K562 (cell line): ENCODE measurements around the gene SORT1. TPM values are rescaled to one million over a fixed set of nuclear protein-coding genes. Genes with fewer than 3 reads are reported as not detected.

Experiments
- CREB1 ChIP-seq, 2 experiments: sonication (generic) in 1 of 2; formaldehyde crosslinking in 1 of 2; IDR thresholded peaks; 2 replicates each; pipeline versions ENCODE4 v1.6.1 to v1.8.0; 2012 to 2022; ENCODE audit warnings: inconsistent platforms in 1 of 2, mild to moderate bottlenecking in 1 of 2, missing genetic modification reagents in 1 of 2, moderate library complexity in 1 of 2
- FOSL1 ChIP-seq: fragments of 200-800 bp; sonication (Bioruptor generic); conservative IDR thresholded peaks from 2 replicates; pipeline ENCODE4 v1.6.1; 2016; ENCODE audit warnings: missing genetic modification characterization, missing compliant biosample characterization
- GABPB2 ChIP-seq: fragments of 250-450 bp; sonication (Bioruptor Pico); conservative IDR thresholded peaks from 2 replicates; pipeline ENCODE4 v1.5.1; 2021; ENCODE audit warnings: mild to moderate bottlenecking
- KDM1A ChIP-seq, 2 experiments: fragments of 450-650 bp; IDR thresholded peaks; 2 replicates each; pipeline ENCODE4 v1.6.1; 2016; ENCODE audit warnings: mild to moderate bottlenecking in 2 of 2
- RBFOX2 ChIP-seq: fragments of 200-400 bp; formaldehyde crosslinking; IDR thresholded peaks from 2 replicates; pipeline ENCODE4 v1.6.1; 2017; ENCODE audit warnings: low read depth, mild to moderate bottlenecking, low read length, moderate library complexity
- SOX6 ChIP-seq: fragments of 450-650 bp; IDR thresholded peaks from 2 replicates; pipeline ENCODE4 v1.6.1; 2014; ENCODE audit warnings: mild to moderate bottlenecking
- polyA plus RNA-seq, 8 experiments: library from polyadenylated mRNA; depleted of rRNA in 4 of 8; stranded (reverse) in 5 of 8; unstranded in 3 of 8; fragments of >200 nt; fragmentation: Nextera tagmentation in 2 of 8; fragmentation: Illumina TruSeq in 1 of 8; extraction: Ambion mirVana in 2 of 8; extraction: Trizol in 1 of 8; gene quantifications; 2 replicates each; pipeline versions ENCODE4 v1.2.1 to v1.2.3, GENCODE V29; 2011 to 2014; ENCODE audit warnings: inconsistent platforms in 1 of 8, missing spikeins in 1 of 8
- total RNA-seq, 7 experiments: library from RNA; depleted of rRNA in 6 of 7; stranded (reverse); fragments of >200 nt in 6 of 7; fragmentation: Illumina TruSeq in 2 of 7; extraction: Trizol in 2 of 7; gene quantifications; 2 replicates each; pipeline versions ENCODE4 v1.2.1 to v1.2.3, GENCODE V29; 2011 to 2021; ENCODE audit warnings: low replicate concordance in 1 of 7
- TF ChIP-seq, protein P1 (sequence below): fragments of 250-450 bp; sonication (Bioruptor Pico); IDR thresholded peaks from 2 replicates; pipeline ENCODE4 v1.8.0; 2022; ENCODE audit warnings: inconsistent platforms, mild to moderate bottlenecking, moderate library complexity, borderline replicate concordance
- TF ChIP-seq, protein P2 (sequence below): sonication (generic); formaldehyde crosslinking; IDR thresholded peaks from 2 replicates; pipeline ENCODE4 v1.8.1; 2023; ENCODE audit warnings: mild to moderate bottlenecking, missing genetic modification reagents
- TF ChIP-seq, protein P3 (sequence below): fragments of 250-450 bp; sonication (Bioruptor Pico); IDR thresholded peaks from 2 replicates; pipeline ENCODE4 v1.8.0; 2021; ENCODE audit warnings: borderline replicate concordance, mild to moderate bottlenecking, moderate library complexity; ENCODE audit not compliant: poor library complexity, severe bottlenecking
- TF ChIP-seq, protein P4 (sequence below): fragments of 450-650 bp; IDR thresholded peaks from 2 replicates; pipeline ENCODE4 v1.7.1; 2018; ENCODE audit warnings: mild to moderate bottlenecking, low read depth; ENCODE audit not compliant: partially characterized antibody
- TF ChIP-seq, protein P5 (sequence below): fragments of 200-400 bp; formaldehyde crosslinking; IDR thresholded peaks from 2 replicates; pipeline ENCODE4 v1.6.1; 2017; ENCODE audit warnings: mild to moderate bottlenecking, low read depth, low read length, moderate library complexity
- TF ChIP-seq, protein P6 (sequence below): fragments of 250-450 bp; sonication (Bioruptor Pico); IDR thresholded peaks from 2 replicates; pipeline ENCODE4 v1.4.0; 2020; ENCODE audit warnings: mild to moderate bottlenecking, moderate library complexity, borderline replicate concordance

Gene SORT1
- total and polyA plus RNA-seq, 9 of the 15 experiments (the other 6 are each of a cell fraction or from before 2014, with no cell fraction given) = 27.4 to 112 (median 65.0) TPM

DNA sequence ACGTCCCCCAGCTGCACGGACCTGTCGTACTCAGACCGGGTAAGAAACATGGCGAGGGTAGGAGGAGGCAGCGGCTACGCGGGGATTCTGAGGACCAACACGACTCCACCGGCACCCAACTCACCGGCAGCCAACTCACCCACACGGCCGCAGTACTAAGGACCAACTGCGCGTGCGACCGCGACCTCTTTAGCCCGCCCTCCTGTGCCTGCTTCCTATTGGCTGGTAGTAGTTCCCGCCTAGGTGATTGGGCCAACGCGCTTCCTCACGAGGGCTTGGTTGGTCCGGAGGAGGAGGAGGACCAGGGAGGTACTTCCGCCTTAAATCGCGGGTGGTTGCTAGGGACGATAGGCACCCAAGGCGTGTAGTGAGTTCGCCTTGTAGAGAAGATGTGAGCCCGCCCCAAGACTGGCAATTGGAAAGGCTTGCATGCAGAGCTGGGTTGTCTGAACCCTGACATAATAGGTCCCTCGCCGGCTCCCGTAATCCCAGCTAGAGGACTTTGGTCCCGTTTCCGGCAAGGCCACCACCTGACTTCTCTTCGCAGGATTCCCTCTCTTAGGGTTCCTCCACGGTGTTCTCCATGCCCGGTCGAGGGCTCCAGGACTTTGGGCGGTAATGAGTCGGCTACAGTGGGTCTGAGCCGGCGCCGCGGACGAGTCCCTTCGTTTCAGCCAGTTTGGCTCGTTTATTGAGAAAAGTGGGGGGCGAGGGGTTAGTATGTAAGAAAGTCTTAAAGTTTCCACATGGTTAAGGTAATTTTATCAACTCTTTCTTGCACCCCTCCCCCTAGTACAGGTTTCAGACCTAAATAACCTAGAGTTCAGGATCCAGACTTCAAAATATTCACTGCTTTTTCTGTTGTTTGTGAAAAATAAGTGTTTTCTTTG, 28.8 kb upstream of the SORT1 start, which contains the start of gene PSMA5 (continued):
- TF ChIP-seq, protein P1, sequence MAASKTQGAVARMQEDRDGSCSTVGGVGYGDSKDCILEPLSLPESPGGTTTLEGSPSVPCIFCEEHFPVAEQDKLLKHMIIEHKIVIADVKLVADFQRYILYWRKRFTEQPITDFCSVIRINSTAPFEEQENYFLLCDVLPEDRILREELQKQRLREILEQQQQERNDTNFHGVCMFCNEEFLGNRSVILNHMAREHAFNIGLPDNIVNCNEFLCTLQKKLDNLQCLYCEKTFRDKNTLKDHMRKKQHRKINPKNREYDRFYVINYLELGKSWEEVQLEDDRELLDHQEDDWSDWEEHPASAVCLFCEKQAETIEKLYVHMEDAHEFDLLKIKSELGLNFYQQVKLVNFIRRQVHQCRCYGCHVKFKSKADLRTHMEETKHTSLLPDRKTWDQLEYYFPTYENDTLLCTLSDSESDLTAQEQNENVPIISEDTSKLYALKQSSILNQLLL (CRISPR knock-in tag) = no peak
- TF ChIP-seq CREB1 (IDR thresholded peaks at IDR 0.05) = peak; percentile 61; the same call in 1 of the 2 replicates
- TF ChIP-seq CREB1 (CRISPR knock-in tag; IDR thresholded peaks at IDR 0.05) = peak; percentile 89
- TF ChIP-seq, protein P2, sequence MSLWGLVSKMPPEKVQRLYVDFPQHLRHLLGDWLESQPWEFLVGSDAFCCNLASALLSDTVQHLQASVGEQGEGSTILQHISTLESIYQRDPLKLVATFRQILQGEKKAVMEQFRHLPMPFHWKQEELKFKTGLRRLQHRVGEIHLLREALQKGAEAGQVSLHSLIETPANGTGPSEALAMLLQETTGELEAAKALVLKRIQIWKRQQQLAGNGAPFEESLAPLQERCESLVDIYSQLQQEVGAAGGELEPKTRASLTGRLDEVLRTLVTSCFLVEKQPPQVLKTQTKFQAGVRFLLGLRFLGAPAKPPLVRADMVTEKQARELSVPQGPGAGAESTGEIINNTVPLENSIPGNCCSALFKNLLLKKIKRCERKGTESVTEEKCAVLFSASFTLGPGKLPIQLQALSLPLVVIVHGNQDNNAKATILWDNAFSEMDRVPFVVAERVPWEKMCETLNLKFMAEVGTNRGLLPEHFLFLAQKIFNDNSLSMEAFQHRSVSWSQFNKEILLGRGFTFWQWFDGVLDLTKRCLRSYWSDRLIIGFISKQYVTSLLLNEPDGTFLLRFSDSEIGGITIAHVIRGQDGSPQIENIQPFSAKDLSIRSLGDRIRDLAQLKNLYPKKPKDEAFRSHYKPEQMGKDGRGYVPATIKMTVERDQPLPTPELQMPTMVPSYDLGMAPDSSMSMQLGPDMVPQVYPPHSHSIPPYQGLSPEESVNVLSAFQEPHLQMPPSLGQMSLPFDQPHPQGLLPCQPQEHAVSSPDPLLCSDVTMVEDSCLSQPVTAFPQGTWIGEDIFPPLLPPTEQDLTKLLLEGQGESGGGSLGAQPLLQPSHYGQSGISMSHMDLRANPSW (CRISPR knock-in tag) = no peak
- TF ChIP-seq FOSL1 (tag) = peak; percentile 64; the same call in 1 of the 2 replicates
- TF ChIP-seq, protein P3, sequence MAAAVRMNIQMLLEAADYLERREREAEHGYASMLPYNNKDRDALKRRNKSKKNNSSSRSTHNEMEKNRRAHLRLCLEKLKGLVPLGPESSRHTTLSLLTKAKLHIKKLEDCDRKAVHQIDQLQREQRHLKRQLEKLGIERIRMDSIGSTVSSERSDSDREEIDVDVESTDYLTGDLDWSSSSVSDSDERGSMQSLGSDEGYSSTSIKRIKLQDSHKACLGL (CRISPR knock-in tag) = peak; percentile 36
- TF ChIP-seq SOX6 = no peak
- TF ChIP-seq, protein P4, sequence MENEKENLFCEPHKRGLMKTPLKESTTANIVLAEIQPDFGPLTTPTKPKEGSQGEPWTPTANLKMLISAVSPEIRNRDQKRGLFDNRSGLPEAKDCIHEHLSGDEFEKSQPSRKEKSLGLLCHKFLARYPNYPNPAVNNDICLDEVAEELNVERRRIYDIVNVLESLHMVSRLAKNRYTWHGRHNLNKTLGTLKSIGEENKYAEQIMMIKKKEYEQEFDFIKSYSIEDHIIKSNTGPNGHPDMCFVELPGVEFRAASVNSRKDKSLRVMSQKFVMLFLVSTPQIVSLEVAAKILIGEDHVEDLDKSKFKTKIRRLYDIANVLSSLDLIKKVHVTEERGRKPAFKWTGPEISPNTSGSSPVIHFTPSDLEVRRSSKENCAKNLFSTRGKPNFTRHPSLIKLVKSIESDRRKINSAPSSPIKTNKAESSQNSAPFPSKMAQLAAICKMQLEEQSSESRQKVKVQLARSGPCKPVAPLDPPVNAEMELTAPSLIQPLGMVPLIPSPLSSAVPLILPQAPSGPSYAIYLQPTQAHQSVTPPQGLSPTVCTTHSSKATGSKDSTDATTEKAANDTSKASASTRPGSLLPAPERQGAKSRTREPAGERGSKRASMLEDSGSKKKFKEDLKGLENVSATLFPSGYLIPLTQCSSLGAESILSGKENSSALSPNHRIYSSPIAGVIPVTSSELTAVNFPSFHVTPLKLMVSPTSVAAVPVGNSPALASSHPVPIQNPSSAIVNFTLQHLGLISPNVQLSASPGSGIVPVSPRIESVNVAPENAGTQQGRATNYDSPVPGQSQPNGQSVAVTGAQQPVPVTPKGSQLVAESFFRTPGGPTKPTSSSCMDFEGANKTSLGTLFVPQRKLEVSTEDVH = peak; percentile 76
- no peak for TF ChIP-seq GABPB2 (CRISPR knock-in tag)
- TF ChIP-seq RBFOX2 = peak; percentile 100
- no peak for TF ChIP-seq KDM1A (IDR thresholded peaks at IDR 0.05)
- TF ChIP-seq, protein P5, sequence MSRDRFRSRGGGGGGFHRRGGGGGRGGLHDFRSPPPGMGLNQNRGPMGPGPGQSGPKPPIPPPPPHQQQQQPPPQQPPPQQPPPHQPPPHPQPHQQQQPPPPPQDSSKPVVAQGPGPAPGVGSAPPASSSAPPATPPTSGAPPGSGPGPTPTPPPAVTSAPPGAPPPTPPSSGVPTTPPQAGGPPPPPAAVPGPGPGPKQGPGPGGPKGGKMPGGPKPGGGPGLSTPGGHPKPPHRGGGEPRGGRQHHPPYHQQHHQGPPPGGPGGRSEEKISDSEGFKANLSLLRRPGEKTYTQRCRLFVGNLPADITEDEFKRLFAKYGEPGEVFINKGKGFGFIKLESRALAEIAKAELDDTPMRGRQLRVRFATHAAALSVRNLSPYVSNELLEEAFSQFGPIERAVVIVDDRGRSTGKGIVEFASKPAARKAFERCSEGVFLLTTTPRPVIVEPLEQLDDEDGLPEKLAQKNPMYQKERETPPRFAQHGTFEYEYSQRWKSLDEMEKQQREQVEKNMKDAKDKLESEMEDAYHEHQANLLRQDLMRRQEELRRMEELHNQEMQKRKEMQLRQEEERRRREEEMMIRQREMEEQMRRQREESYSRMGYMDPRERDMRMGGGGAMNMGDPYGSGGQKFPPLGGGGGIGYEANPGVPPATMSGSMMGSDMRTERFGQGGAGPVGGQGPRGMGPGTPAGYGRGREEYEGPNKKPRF = no peak
- TF ChIP-seq, protein P6, sequence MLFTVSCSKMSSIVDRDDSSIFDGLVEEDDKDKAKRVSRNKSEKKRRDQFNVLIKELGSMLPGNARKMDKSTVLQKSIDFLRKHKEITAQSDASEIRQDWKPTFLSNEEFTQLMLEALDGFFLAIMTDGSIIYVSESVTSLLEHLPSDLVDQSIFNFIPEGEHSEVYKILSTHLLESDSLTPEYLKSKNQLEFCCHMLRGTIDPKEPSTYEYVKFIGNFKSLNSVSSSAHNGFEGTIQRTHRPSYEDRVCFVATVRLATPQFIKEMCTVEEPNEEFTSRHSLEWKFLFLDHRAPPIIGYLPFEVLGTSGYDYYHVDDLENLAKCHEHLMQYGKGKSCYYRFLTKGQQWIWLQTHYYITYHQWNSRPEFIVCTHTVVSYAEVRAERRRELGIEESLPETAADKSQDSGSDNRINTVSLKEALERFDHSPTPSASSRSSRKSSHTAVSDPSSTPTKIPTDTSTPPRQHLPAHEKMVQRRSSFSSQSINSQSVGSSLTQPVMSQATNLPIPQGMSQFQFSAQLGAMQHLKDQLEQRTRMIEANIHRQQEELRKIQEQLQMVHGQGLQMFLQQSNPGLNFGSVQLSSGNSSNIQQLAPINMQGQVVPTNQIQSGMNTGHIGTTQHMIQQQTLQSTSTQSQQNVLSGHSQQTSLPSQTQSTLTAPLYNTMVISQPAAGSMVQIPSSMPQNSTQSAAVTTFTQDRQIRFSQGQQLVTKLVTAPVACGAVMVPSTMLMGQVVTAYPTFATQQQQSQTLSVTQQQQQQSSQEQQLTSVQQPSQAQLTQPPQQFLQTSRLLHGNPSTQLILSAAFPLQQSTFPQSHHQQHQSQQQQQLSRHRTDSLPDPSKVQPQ = no peak
